Activated CD4-positive, CD25-positive, alpha-beta regulatory T cell treated with anti-CD3 and anti-CD28 coated beads, Interleukin-2, amount 50 U/mL, for 72 hours (primary cell): Measurements from ENCODE around the gene TRAPPC10.

Experiments used
- DNase-seq: peaks from one replicate; pipeline ENCODE4 v3.0.0; 2021

The TRAPPC10 gene

GRCh38 chr21:44011579-44012473 is at the start of gene TRAPPC10:
TRAPPC10 (plus strand) TSS chr21:44012309; CDS start chr21:44012494, 185 bp downstream.
- peak; percentile 84 for DNase-seq

- DNase-seq: no peak
Observed at GRCh38 chr21:43965911-43966585, 46.1 kb upstream of the TRAPPC10 start.

GRCh38 chr21:43966946-43967512 is 45.1 kb upstream of the TRAPPC10 start:
- no peak for DNase-seq

GRCh38 chr21:43967981-43968380 is 44.1 kb upstream of the TRAPPC10 start:
- DNase-seq: no peak

- no peak for DNase-seq
Observed at GRCh38 chr21:43968410-43969114, 43.5 kb upstream of the TRAPPC10 start.

- DNase-seq: no peak
Observed at GRCh38 chr21:43969115-43969444, 43.0 kb upstream of the TRAPPC10 start.

GRCh38 chr21:43970551-43970950 is 41.6 kb upstream of the TRAPPC10 start:
- DNase-seq: no peak

- no peak for DNase-seq
Observed at GRCh38 chr21:43971201-43971991, 40.7 kb upstream of the TRAPPC10 start.

- no peak for DNase-seq
Observed at GRCh38 chr21:43971992-43972255, 40.2 kb upstream of the TRAPPC10 start.

- DNase-seq: no peak
Observed at GRCh38 chr21:43972850-43973633, 39.1 kb upstream of the TRAPPC10 start.

GRCh38 chr21:43973634-43973955 is 38.5 kb upstream of the TRAPPC10 start:
- DNase-seq: no peak

- no peak for DNase-seq
Observed at GRCh38 chr21:43974791-43975468, 37.2 kb upstream of the TRAPPC10 start.

GRCh38 chr21:43975469-43976098 is 36.5 kb upstream of the TRAPPC10 start:
- peak; percentile 87 for DNase-seq

GRCh38 chr21:43976661-43977060 is 35.4 kb upstream of the TRAPPC10 start:
- DNase-seq: no peak

- DNase-seq: no peak
Observed at GRCh38 chr21:43978060-43978459, 34.0 kb upstream of the TRAPPC10 start.

GRCh38 chr21:43979654-43980053 is 32.5 kb upstream of the TRAPPC10 start:
- no peak for DNase-seq

GRCh38 chr21:43981151-43981870 is 30.8 kb upstream of the TRAPPC10 start:
- no peak for DNase-seq

GRCh38 chr21:43981871-43982210 is 30.3 kb upstream of the TRAPPC10 start:
- DNase-seq: no peak

- no peak for DNase-seq
Observed at GRCh38 chr21:43982489-43983078, 29.5 kb upstream of the TRAPPC10 start.

- DNase-seq: no peak
Observed at GRCh38 chr21:43983390-43983789, 28.7 kb upstream of the TRAPPC10 start.
